Urinary bladder (tissue), 4 donors: ENCODE measurements around the gene FAM181B. TPM values are rescaled to one million over a fixed set of nuclear protein-coding genes. Genes with fewer than 3 reads are reported as not detected.
A peak's percentile ranks its signal among the peaks of the same experiment; 100 is the strongest.
"Not testable (repeated sequence)": the region's sequence is repeated elsewhere in the genome, so short reads cannot be mapped to it uniquely, and the experiment has no call there.

Source experiments
- DNase-seq: peaks from one replicate; pipeline ENCODE4 v3.0.0-alpha.2; 2015; ENCODE audit errors: extremely low spot score
- H3K27ac ChIP-seq: one replicate; pipeline ENCODE4 v1.5.1; 2013; ENCODE audit warnings: low read depth, mild to moderate bottlenecking, moderate library complexity
- H3K36me3 ChIP-seq: one replicate; pipeline ENCODE4 v1.6.1; 2013; ENCODE audit warnings: mild to moderate bottlenecking, moderate library complexity; ENCODE audit not compliant: insufficient read depth
- H3K4me1 ChIP-seq: one replicate; pipeline ENCODE4 v1.6.1; 2013; ENCODE audit warnings: mild to moderate bottlenecking, moderate library complexity; ENCODE audit not compliant: insufficient read depth
- H3K4me3 ChIP-seq: one replicate; pipeline ENCODE4 v1.5.1; 2013; ENCODE audit warnings: low read depth, low read length
- WGBS: extraction: QIAGEN DNeasy Blood & Tissue Kit; methylation state at CpG from one replicate; pipeline ENCODE4 v1.1.7; 2013; 5-methylcytosine and 5-hydroxymethylcytosine counted together
- polyA plus RNA-seq: library from polyadenylated mRNA; stranded (reverse); fragments of 200-250 nt; gene quantifications from one replicate; pipeline ENCODE4 v1.2.3, GENCODE V29; 2013
- total RNA-seq: library from RNA; depleted of rRNA; stranded (reverse); fragments of >200 nt; gene quantifications from one replicate; pipeline ENCODE4 v1.2.3, GENCODE V29; 2014
- donor health status: healthy with polysubstance abuse.
- donor health status: healthy.

The FAM181B gene
- total and polyA plus RNA-seq, 2 donors: 1.7 to 3.3 TPM

DNA sequence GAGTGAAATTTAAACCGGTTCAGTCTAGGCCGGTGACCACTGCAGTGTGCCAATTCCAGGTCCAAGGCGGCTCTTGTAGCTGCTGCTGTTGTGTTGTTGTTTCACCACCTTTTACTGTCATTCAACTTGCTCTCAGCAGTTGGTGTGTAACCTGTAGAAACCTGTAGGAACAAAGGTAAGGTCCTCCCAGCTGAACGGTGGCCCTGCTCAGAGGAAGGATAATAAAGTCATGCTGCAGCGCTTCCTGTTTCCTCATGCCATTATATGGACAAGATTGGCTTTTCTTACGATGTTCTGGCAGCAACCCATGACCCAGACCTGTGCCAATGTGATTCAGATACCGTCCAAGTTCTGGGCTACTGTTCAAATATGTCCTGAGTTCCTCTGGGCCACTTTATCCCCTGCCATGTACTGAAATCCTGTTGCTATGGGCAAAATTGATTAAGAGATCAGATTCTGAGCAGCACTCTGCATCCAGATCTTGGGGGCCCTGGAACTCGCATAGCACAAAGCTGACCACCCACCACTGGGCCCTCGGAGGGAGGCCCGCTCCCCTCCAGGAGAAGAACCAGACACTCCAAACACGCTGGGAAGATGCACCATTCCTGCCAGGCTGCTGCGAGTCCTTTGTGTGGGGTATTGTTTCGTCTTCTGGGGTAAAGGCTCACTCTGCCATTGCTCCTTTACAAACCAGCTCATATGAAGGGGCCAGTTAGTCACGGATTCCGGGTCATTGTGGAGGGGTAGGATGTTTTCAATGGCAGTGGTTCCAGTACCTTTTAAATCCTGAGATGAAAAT is 13.2 kb downstream of the FAM181B start:
- no peak overlapping the region for H3K27ac ChIP-seq
- WGBS: 80% methylated on average over 15 of the region's 15 CpGs
- DNase-seq: no peak
- H3K4me3 ChIP-seq: no peak overlapping the region
- no peaks in the 10 kb centered on the region for H3K36me3 ChIP-seq
- peaks cover 1% of the 10 kb centered on the region for H3K4me1 ChIP-seq

DNA sequence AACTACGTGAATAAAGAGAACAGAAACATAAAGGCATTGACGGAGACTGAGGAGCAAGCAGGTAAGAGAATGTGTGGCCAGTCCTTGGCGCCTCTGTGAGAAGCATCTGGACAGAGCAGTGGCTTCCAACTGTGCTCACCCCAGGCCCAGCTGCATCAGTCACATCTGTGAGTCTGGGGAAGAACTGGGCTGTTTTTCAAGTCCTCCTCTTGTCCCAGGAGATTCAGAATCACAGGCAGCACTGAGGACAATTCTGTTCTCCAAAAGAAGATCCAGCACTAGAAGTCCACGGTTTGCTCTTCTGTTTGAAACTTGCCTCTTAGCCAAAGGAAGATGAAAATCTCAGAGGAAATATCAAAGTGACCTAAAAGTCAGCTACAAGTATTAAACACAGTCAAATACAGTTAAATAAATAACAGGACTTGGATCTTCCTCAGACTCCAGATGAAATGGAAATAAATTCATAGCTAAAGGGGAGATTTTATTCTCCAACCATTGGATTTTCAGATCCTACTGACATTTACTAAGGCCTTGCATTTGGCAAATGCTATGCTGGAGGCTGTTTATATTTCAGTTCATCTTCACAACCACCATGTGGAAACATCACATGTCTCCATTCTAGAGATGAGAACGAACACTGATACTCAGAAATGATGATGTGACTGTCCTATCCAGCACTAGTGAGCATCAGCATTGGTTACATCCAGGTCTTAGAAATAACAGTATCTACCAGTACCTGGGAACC is 14.1 kb downstream of the FAM181B start:
- no peak for DNase-seq
- no peak overlapping the region for H3K27ac ChIP-seq

DNA sequence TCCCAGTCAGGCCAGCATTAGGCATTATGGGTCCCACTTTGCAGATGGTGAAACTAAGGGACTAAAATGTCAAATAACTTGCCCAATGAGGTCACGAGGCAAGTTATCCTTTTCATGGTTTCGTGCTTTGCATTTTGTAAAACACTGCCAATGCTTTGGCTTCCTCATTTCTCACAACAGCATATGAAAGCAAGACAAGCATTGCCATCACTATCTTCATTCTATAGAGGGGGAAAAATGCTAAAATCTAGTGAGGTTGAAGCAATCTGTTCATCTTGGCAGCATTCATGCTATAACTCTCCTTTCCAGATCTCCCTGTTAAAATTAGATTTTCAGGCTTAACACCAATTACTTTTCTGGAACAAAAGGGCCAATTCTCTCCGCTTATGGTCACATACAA is 14.8 kb downstream of the FAM181B start:
- Histone ChIP-seq H3K36me3 (no peaks in the 10 kb centered on the region), H3K27ac (no peak overlapping the region), H3K4me1 (peaks cover 1% of the 10 kb centered on the region), H3K4me3 (no peak overlapping the region)
- 34% methylated on average over 3 of the region's 3 CpGs for WGBS
- no peak for DNase-seq

More for the DNA sequence above, 14.1 kb downstream of the FAM181B start:
- WGBS: 59% methylated on average over 5 of the region's 5 CpGs
- no peaks in the 10 kb centered on the region for H3K36me3 ChIP-seq
- H3K4me3 ChIP-seq: no peak overlapping the region
- peaks cover 1% of the 10 kb centered on the region for H3K4me1 ChIP-seq

DNA sequence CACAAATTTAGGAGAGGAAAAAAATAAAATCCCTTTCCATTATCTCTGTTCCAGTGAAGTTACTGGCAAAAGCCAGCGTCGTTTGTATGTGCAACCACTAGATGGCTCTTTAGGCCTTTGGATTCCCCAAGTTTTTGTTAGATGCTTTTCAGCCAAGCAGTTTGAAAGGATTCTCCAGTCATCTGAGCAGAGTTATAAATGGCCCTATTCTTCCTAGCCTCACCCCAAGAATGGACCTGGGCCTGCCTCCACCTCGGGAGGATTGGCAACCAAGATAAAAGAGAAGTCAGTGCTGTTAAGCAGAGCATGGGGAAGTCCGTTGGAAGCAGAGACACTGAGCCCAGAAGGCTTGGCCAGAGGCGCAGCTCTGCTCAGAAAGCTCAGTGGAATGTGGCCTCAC is 15.4 kb downstream of the FAM181B start:
- peak; percentile 29 for DNase-seq
- Histone ChIP-seq H3K36me3 (no peaks in the 10 kb centered on the region), H3K27ac (no peak overlapping the region), H3K4me1 (peaks cover 1% of the 10 kb centered on the region), H3K4me3 (no peak overlapping the region)
- 23% methylated on average over 5 of the region's 5 CpGs for WGBS

DNA sequence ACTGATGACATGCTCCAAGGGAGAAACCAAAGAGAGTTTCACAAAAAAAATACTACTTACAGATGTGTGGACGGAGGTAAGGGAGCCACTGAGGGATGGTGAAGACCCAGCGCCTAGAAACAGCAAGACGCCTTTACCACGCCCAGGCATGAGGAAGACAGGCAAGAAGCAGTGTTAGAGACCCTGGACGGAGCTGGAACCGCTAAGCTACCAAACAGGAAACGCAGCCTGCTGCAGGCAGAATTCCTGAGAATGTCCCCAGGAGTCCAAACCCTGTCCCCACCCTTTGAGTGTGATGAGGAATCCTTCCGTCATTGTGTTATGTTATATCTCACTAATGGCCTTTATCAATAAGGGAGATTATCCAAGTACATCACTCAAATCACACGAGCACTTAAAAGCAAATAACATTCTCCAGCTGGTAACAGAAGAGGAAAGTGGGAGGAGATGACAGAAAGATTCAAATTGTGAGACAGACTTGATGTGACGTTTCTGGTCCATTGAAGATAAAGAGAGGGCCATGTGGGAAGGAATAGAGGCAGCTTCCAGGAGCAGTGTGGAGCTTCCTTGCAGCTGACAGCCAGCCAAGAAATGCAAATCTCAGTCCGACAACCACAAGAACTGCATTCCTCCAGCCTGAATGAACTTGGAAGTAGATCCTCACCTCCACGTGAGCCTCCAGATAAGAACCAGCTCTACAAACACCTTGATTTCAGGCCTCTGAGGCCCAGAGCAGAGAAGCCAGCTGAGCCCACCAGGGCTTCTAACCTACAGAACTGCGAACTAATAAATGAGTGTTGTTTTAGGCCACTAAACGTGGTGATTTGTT is 19.1 kb downstream of the FAM181B start:
- no peaks in the 10 kb centered on the region for H3K36me3 ChIP-seq
- 57% methylated on average over 14 of the region's 14 CpGs for WGBS
- no peak overlapping the region for H3K4me3 ChIP-seq
- DNase-seq: no peak
- H3K4me1 ChIP-seq: no peaks in the 10 kb centered on the region
- no peak overlapping the region for H3K27ac ChIP-seq

DNA sequence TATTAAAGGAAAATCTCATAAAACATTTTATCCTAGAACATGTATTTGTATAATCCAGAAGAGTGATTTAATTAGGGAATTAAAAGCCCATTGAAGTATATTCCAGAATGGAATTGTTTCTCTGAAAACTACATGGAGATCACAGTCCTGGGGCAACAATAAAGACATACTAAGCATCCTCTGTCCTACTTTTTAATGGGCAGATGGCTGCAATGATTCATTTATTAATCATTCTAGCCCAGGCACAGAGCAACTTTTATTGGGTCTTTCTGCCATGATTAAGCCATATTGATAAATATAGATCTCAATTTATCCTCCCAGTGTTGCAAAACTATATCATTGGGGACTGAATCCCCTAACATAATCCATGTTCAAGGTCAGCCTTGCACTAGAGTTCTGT is 22.0 kb downstream of the FAM181B start:
- H3K4me1 ChIP-seq: no peaks in the 10 kb centered on the region
- no peaks in the 10 kb centered on the region for H3K36me3 ChIP-seq
- H3K27ac ChIP-seq: no peak overlapping the region
- no peak overlapping the region for H3K4me3 ChIP-seq
- no peak for DNase-seq

DNA sequence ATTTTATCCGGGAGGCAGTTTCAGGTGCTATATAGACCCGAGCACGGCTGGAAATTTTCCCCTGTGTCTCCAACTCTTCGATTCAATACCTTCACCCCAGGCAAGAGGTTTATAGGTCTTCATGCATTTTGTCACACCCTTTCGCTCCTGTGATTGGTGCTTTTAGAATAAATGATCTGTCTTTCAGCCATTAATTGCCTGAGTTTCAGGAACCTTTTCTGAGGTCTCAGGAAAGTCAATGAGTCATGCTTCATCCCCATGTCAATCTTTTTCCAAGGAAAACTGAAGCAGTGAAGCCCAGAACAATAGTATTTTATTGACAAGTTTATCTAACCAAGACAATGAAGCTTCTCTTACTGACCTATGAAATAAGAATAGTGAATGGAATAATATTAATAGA is 29.9 kb downstream of the FAM181B start:
- 88% methylated on average over 5 of the region's 5 CpGs for WGBS
- H3K36me3 ChIP-seq: no peaks in the 10 kb centered on the region

DNA sequence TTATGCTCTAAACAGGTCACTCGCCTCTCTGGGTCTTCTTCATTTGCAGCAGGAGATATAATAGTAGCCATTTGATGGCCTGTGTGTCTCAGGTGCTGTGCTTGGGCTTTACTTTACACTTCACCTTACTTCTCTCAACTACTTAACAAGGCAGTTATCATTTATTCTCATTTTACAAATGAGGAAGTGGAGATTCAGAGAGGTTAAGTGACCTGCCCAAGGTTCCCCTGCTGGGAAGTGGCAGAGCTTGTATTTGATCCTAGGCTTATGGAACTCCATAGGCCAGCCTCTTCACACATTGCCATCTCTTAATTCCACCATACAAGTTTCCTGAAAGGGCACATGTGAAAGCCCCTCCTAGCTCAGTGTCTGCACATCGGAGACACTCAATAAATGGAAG is 30.4 kb downstream of the FAM181B start:
- DNase-seq: no peak
- 85% methylated on average over 2 of the region's 2 CpGs for WGBS
- no peak overlapping the region for H3K4me3 ChIP-seq
- no peaks in the 10 kb centered on the region for H3K4me1 ChIP-seq
- no peaks in the 10 kb centered on the region for H3K36me3 ChIP-seq
- H3K27ac ChIP-seq: no peak overlapping the region

More for the DNA sequence above, 29.9 kb downstream of the FAM181B start:
- DNase-seq: no peak
- Histone ChIP-seq H3K4me1 (no peaks in the 10 kb centered on the region), H3K4me3 (no peak overlapping the region), H3K27ac (no peak overlapping the region)

DNA sequence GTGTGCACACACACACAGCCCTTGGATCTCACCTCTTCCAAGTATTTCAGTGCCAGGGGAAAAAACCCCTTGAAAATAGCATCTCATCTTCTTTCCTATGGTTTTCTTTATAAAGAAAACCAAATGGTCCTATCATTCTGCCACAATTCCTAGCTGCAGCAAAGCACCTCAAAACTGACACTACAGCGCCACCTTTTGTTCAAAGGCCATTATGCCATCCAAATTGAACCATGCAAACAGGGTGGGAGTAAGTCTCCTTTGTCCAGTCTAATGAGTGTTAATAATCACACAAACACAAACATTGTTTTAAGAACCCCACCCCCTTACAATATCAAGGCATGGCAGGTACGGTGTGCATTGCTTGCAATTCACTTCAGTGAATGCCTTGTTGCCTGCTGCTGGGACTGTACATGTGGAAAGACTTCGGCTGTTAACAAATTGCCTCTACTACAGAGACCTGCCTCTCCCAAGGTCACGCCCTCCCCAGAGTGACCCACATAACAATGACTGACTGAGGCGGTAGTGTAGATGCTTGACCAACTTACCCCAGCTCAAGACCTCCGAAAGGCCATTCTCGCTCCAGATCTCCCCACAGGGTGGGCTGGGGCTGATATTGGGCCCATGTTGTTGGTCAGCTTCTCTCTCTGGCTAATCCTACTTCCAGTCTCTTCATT is 31.7 kb downstream of the FAM181B start:
- no peak overlapping the region for H3K4me3 ChIP-seq
- no peak overlapping the region for H3K27ac ChIP-seq
- no peak for DNase-seq
- H3K36me3 ChIP-seq: no peaks in the 10 kb centered on the region
- no peaks in the 10 kb centered on the region for H3K4me1 ChIP-seq
- 54% methylated on average over 7 of the region's 7 CpGs for WGBS

DNA sequence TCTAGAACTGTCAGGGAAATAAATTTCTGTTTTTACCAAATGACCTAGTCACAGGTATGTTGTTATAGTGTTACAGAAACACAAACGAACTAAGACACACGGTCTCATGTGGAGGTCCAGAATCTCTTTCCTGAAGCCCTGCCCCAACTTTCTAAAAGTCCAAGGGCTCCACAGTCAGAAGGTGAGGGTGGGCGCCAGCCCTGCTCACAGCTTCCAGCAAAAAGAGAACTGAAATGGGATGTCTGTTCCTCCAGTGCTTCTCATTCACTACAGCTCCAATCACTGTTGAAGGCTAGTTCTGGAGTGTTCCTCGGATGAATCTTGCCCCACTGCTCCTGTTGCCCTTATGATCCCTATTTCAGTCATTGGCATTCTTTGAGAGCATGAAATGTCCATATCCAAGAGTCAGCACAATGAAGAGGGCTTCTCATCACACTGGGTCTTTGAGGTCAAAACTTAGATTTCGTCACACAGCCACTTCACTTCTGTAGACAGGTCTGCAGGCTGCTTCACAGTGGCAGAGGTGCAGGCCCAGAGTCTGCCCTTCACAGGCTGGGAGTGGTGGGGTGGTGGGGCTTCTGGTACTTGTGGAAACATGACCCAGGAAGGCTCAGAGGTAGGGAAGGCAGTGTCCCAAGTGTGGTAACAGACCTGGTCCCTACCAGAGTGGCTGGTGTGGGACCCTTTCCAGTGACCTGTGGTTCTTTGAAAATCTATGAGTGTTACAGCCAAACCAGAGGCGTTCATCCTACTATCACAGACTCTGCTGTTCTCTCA is 34.9 kb downstream of the FAM181B start:
- WGBS: 71% methylated on average over 6 of the region's 6 CpGs
- no peak for DNase-seq
- H3K4me1 ChIP-seq: no peaks in the 10 kb centered on the region
- no peaks in the 10 kb centered on the region for H3K36me3 ChIP-seq
- H3K4me3 ChIP-seq: no peak overlapping the region
- H3K27ac ChIP-seq: no peak overlapping the region

DNA sequence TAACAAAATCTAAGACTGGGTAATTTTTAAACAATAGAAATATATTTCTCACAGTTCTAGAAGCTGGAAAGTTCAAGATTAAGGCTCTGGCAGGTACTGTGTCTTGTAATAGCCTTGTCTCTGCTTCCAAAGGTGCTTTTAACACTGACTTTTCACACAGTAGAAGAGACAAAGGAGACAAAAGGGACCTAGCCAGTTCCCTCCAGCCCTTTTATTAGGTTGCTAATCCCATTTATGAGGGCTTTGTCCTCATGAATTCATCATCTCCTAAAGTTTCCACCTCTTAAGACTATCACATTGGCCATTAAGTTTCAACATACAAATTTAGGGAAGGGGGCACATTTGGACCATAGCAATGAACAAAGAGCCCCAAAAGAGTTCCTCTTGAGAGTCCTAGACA is 40.7 kb downstream of the FAM181B start:
- Histone ChIP-seq H3K36me3 (no peaks in the 10 kb centered on the region), H3K27ac (no peak overlapping the region), H3K4me1 (no peaks in the 10 kb centered on the region), H3K4me3 (no peak overlapping the region)
- DNase-seq: no peak

DNA sequence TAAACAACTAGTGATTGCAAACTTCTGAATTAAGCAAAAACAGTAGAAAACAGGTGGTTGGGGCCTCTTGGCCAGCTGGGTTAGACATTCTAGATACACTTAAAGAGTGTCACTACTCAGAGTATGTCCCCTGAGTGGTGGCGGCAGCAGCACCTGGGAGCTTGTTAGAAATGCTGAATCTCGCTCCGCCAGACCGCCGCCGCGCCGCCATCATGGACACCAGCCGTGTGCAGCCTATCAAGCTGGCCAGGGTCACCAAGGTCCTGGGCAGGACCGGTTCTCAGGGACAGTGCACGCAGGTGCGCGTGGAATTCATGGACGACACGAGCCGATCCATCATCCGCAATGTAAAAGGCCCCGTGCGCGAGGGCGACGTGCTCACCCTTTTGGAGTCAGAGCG is 44.3 kb downstream of the FAM181B start:
- not testable (repeated sequence) for H3K4me3 ChIP-seq

DNA sequence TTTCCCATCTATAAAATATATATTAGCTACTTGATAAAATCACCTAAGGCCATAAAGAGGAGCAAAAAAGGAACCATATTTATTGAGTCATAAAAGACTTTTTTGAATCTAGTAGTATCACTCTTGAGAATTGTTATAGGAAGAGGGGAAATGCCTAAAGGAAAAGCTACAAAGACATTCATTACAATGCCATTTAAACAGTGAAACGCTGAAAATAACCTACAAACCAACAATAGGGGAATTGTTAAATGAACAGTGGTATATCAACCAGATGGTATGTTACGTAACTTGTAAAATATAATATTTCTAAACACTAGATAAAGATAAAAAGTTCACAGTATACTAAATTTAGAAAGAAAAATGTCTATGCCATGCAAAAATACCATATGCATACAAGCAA is 47.5 kb downstream of the FAM181B start:
- H3K4me1 ChIP-seq: no peaks in the 10 kb centered on the region

More for the DNA sequence above, 44.3 kb downstream of the FAM181B start:
- 98% methylated on average over 23 of the region's 23 CpGs for WGBS
- not testable (repeated sequence) for H3K4me1 ChIP-seq, DNase-seq, H3K27ac ChIP-seq, H3K36me3 ChIP-seq

More for the DNA sequence above, 47.5 kb downstream of the FAM181B start:
- no peak for DNase-seq
- Histone ChIP-seq H3K27ac (no peak overlapping the region), H3K4me3 (no peak overlapping the region), H3K36me3 (no peaks in the 10 kb centered on the region)
- WGBS: 37% methylated on average over 2 of the region's 2 CpGs
